ENCODE measurements around the gene SPNS2.

Gene SPNS2

GRCh38 chr17:4512156-4513112 lies 13.8 kb downstream of the SPNS2 start:
- no peaks in the 10 kb centered on the region for H3K36me3 ChIP-seq (ENCODE audit: control insufficient read depth in 1 of 2, insufficient read depth in 2 of 2, low read length in 2 of 2)
- H3K27ac ChIP-seq (ENCODE audit: low read depth, low read length): no peak overlapping the region
- no peaks in the 10 kb centered on the region for H3K9me3 ChIP-seq (ENCODE audit: control insufficient read depth in 1 of 2, low read length in 2 of 2)
- H3K27me3 ChIP-seq (ENCODE audit: control insufficient read depth in 1 of 2, insufficient read depth in 2 of 2, low read length in 2 of 2): no peaks in the 10 kb centered on the region
- no peak overlapping the region for H3K4me3 ChIP-seq (ENCODE audit: low read depth in 1 of 2, low read length in 2 of 2)
- H3K4me1 ChIP-seq (ENCODE audit: control insufficient read depth in 1 of 2, insufficient read depth in 2 of 2, low read length in 2 of 2): peaks cover 37 to 66% of the 10 kb centered on the region in 2 donors
- H3K9ac ChIP-seq (ENCODE audit: low read depth in 1 of 2, low read length in 2 of 2): no peak overlapping the region

- Histone ChIP-seq H3K9ac (ENCODE audit: low read depth in 1 of 2, low read length in 2 of 2) (no peak overlapping the region), H3K4me1 (ENCODE audit: control insufficient read depth in 1 of 2, insufficient read depth in 2 of 2, low read length in 2 of 2) (peaks cover 35 to 59% of the 10 kb centered on the region in 2 donors), H3K27ac (ENCODE audit: low read depth, low read length) (no peak overlapping the region), H3K36me3 (ENCODE audit: control insufficient read depth in 1 of 2, insufficient read depth in 2 of 2, low read length in 2 of 2) (no peaks in the 10 kb centered on the region), H3K27me3 (ENCODE audit: control insufficient read depth in 1 of 2, insufficient read depth in 2 of 2, low read length in 2 of 2) (no peaks in the 10 kb centered on the region), H3K9me3 (ENCODE audit: control insufficient read depth in 1 of 2, low read length in 2 of 2) (no peaks in the 10 kb centered on the region), H3K4me3 (ENCODE audit: low read depth in 1 of 2, low read length in 2 of 2) (no peak overlapping the region)
These were observed 14.7 kb downstream of the SPNS2 start for GRCh38 chr17:4513113-4514032.

GRCh38 chr17:4514206-4514605 lies 15.5 kb downstream of the SPNS2 start:
- Histone ChIP-seq H3K36me3 (ENCODE audit: control insufficient read depth in 1 of 2, insufficient read depth in 2 of 2, low read length in 2 of 2) (no peaks in the 10 kb centered on the region), H3K9me3 (ENCODE audit: control insufficient read depth in 1 of 2, low read length in 2 of 2) (no peaks in the 10 kb centered on the region), H3K27me3 (ENCODE audit: control insufficient read depth in 1 of 2, insufficient read depth in 2 of 2, low read length in 2 of 2) (no peaks in the 10 kb centered on the region), H3K4me3 (ENCODE audit: low read depth in 1 of 2, low read length in 2 of 2) (no peak overlapping the region), H3K9ac (ENCODE audit: low read depth in 1 of 2, low read length in 2 of 2) (no peak overlapping the region), H3K4me1 (ENCODE audit: control insufficient read depth in 1 of 2, insufficient read depth in 2 of 2, low read length in 2 of 2) (peaks cover 30 to 51% of the 10 kb centered on the region in 2 donors), H3K27ac (ENCODE audit: low read depth, low read length) (no peak overlapping the region)

GRCh38 chr17:4514779-4515178 lies 16.1 kb downstream of the SPNS2 start:
- Histone ChIP-seq H3K36me3 (ENCODE audit: control insufficient read depth in 1 of 2, insufficient read depth in 2 of 2, low read length in 2 of 2) (no peaks in the 10 kb centered on the region), H3K4me3 (ENCODE audit: low read depth in 1 of 2, low read length in 2 of 2) (no peak overlapping the region), H3K9me3 (ENCODE audit: control insufficient read depth in 1 of 2, low read length in 2 of 2) (no peaks in the 10 kb centered on the region), H3K27me3 (ENCODE audit: control insufficient read depth in 1 of 2, insufficient read depth in 2 of 2, low read length in 2 of 2) (no peaks in the 10 kb centered on the region), H3K9ac (ENCODE audit: low read depth in 1 of 2, low read length in 2 of 2) (no peak overlapping the region), H3K27ac (ENCODE audit: low read depth, low read length) (no peak overlapping the region), H3K4me1 (ENCODE audit: control insufficient read depth in 1 of 2, insufficient read depth in 2 of 2, low read length in 2 of 2) (peaks cover 28 to 45% of the 10 kb centered on the region in 2 donors)

GRCh38 chr17:4515501-4515900 lies 16.8 kb downstream of the SPNS2 start:
- H3K27ac ChIP-seq (ENCODE audit: low read depth, low read length): no peak overlapping the region

GRCh38 chr17:4516735-4517134 lies 18.1 kb downstream of the SPNS2 start:
- Histone ChIP-seq H3K27me3 (ENCODE audit: control insufficient read depth in 1 of 2, insufficient read depth in 2 of 2, low read length in 2 of 2) (no peaks in the 10 kb centered on the region), H3K27ac (ENCODE audit: low read depth, low read length) (no peak overlapping the region), H3K4me1 (ENCODE audit: control insufficient read depth in 1 of 2, insufficient read depth in 2 of 2, low read length in 2 of 2) (peaks cover 31 to 38% of the 10 kb centered on the region in 2 donors), H3K36me3 (ENCODE audit: control insufficient read depth in 1 of 2, insufficient read depth in 2 of 2, low read length in 2 of 2) (no peaks in the 10 kb centered on the region), H3K9ac (ENCODE audit: low read depth in 1 of 2, low read length in 2 of 2) (no peak overlapping the region), H3K4me3 (ENCODE audit: low read depth in 1 of 2, low read length in 2 of 2) (no peak overlapping the region), H3K9me3 (ENCODE audit: control insufficient read depth in 1 of 2, low read length in 2 of 2) (no peaks in the 10 kb centered on the region)

More at GRCh38 chr17:4515501-4515900, 16.8 kb downstream of the SPNS2 start:
- Histone ChIP-seq H3K27me3 (ENCODE audit: control insufficient read depth in 1 of 2, insufficient read depth in 2 of 2, low read length in 2 of 2) (no peaks in the 10 kb centered on the region), H3K9me3 (ENCODE audit: control insufficient read depth in 1 of 2, low read length in 2 of 2) (no peaks in the 10 kb centered on the region), H3K9ac (ENCODE audit: low read depth in 1 of 2, low read length in 2 of 2) (no peak overlapping the region), H3K4me3 (ENCODE audit: low read depth in 1 of 2, low read length in 2 of 2) (no peak overlapping the region), H3K4me1 (ENCODE audit: control insufficient read depth in 1 of 2, insufficient read depth in 2 of 2, low read length in 2 of 2) (peaks cover 35 to 41% of the 10 kb centered on the region in 2 donors), H3K36me3 (ENCODE audit: control insufficient read depth in 1 of 2, insufficient read depth in 2 of 2, low read length in 2 of 2) (no peaks in the 10 kb centered on the region)

GRCh38 chr17:4518901-4519300 lies 20.2 kb downstream of the SPNS2 start:
- H3K4me1 ChIP-seq (ENCODE audit: control insufficient read depth in 1 of 2, insufficient read depth in 2 of 2, low read length in 2 of 2): peaks cover 14 to 33% of the 10 kb centered on the region in 2 donors

GRCh38 chr17:4519361-4519788 lies 20.7 kb downstream of the SPNS2 start:
- Histone ChIP-seq H3K9ac (ENCODE audit: low read depth in 1 of 2, low read length in 2 of 2) (no peak overlapping the region), H3K27me3 (ENCODE audit: control insufficient read depth in 1 of 2, insufficient read depth in 2 of 2, low read length in 2 of 2) (no peaks in the 10 kb centered on the region), H3K4me3 (ENCODE audit: low read depth in 1 of 2, low read length in 2 of 2) (no peak overlapping the region), H3K4me1 (ENCODE audit: control insufficient read depth in 1 of 2, insufficient read depth in 2 of 2, low read length in 2 of 2) (peaks cover 13 to 31% of the 10 kb centered on the region in 2 donors), H3K36me3 (ENCODE audit: control insufficient read depth in 1 of 2, insufficient read depth in 2 of 2, low read length in 2 of 2) (peaks cover 0 to 4% of the 10 kb centered on the region in 2 donors), H3K9me3 (ENCODE audit: control insufficient read depth in 1 of 2, low read length in 2 of 2) (no peaks in the 10 kb centered on the region), H3K27ac (ENCODE audit: low read depth, low read length) (peak overlapping the region; percentile 41)

More at GRCh38 chr17:4518901-4519300, 20.2 kb downstream of the SPNS2 start:
- Histone ChIP-seq H3K9me3 (ENCODE audit: control insufficient read depth in 1 of 2, low read length in 2 of 2) (no peaks in the 10 kb centered on the region), H3K9ac (ENCODE audit: low read depth in 1 of 2, low read length in 2 of 2) (no peak overlapping the region), H3K4me3 (ENCODE audit: low read depth in 1 of 2, low read length in 2 of 2) (no peak overlapping the region), H3K27me3 (ENCODE audit: control insufficient read depth in 1 of 2, insufficient read depth in 2 of 2, low read length in 2 of 2) (no peaks in the 10 kb centered on the region), H3K27ac (ENCODE audit: low read depth, low read length) (peak overlapping the region; percentile 41), H3K36me3 (ENCODE audit: control insufficient read depth in 1 of 2, insufficient read depth in 2 of 2, low read length in 2 of 2) (peaks cover 0 to 1% of the 10 kb centered on the region in 2 donors)

GRCh38 chr17:4520060-4520893 lies 21.6 kb downstream of the SPNS2 start:
- peak overlapping the region; percentile 54 for H3K27ac ChIP-seq (ENCODE audit: low read depth, low read length)
- peaks cover 6 to 23% of the 10 kb centered on the region in 2 donors for H3K4me1 ChIP-seq (ENCODE audit: control insufficient read depth in 1 of 2, insufficient read depth in 2 of 2, low read length in 2 of 2)
- no peak overlapping the region for H3K9ac ChIP-seq (ENCODE audit: low read depth in 1 of 2, low read length in 2 of 2)
- no peaks in the 10 kb centered on the region for H3K9me3 ChIP-seq (ENCODE audit: control insufficient read depth in 1 of 2, low read length in 2 of 2)
- no peaks in the 10 kb centered on the region for H3K27me3 ChIP-seq (ENCODE audit: control insufficient read depth in 1 of 2, insufficient read depth in 2 of 2, low read length in 2 of 2)
- H3K36me3 ChIP-seq (ENCODE audit: control insufficient read depth in 1 of 2, insufficient read depth in 2 of 2, low read length in 2 of 2): peaks cover 0 to 4% of the 10 kb centered on the region in 2 donors
- no peak overlapping the region for H3K4me3 ChIP-seq (ENCODE audit: low read depth in 1 of 2, low read length in 2 of 2)

Measured in duodenal mucosa (tissue), 2 donors.